GDM1 (cell line): ENCODE measurements around the gene CCBE1.
"Not testable (repeated sequence)": the region's sequence is repeated elsewhere in the genome, so short reads cannot be mapped to it uniquely, and the experiment has no call there.

ENCODE experiments used
- DNase-seq: peaks from one replicate; lab custom pipeline; 2025; lab: John Stamatoyannopoulos, UW

Gene CCBE1

DNA sequence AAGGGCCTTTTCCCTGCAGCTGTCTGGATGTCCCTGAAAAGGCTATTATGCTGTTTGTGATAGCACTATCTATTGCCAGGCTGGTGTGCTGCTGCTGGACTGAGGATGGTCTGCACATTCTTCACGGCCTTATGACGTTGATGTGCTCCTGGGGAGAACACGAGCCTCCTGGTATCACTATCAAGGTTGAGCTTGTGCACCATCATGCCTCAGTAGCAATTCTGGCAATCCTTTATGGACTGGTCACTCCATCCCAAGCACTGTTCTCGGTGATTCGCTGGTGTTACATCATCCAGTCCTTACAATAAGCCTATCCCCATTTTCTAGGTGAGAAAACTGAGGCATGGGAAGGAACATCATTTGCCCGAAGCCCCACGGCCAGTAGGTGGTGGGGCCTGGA, 18.2 kb upstream of the CCBE1 start:
- no peak for DNase-seq

DNA sequence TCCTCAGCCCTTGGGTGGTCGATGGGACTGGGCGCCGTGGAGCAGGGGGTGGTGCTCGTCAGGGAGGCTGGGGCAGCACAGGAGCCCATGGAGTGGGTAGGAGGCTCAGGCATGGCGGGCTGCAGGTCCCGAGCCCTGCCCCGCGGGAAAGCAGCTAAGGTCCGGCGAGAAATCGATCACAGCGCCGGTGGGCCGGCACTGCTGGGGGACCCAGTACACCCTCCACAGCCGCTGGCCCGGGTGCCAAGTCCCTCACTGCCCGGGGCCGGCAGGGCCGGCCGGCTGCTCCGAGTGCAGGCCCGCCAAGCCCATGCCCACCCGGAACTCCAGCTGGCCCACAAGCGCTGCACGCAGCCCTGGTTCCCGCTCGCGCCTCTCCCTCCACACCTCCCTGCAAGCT, 16.9 kb upstream of the CCBE1 start:
- DNase-seq, result not testable (repeated sequence)

- DNase-seq, result no peak
These were observed 15.1 kb upstream of the CCBE1 start for GRCh38 chr18:59712311-59712710.

- no peak for DNase-seq
These were observed 11.8 kb upstream of the CCBE1 start for GRCh38 chr18:59708988-59709387.

DNA sequence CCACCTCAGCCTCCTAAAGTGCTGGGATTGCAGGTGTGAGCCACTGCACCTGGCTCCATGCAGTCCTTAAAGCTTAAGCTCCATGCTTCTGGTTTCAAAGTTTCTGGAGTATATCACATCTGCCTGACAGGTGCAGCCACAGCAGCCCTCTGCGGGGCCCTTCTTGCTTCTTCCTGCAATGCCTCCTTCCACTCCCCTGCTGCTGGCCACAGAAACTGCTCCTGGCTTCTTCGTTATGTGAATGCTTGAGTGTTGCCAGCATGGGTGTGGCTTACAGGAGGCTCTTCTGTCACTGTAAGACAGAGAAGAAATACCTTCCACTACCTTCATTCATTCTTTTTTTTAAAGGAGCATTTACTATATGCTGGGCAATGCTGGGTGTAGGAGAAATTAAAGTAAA, 10.1 kb upstream of the CCBE1 start:
- no peak for DNase-seq

DNA sequence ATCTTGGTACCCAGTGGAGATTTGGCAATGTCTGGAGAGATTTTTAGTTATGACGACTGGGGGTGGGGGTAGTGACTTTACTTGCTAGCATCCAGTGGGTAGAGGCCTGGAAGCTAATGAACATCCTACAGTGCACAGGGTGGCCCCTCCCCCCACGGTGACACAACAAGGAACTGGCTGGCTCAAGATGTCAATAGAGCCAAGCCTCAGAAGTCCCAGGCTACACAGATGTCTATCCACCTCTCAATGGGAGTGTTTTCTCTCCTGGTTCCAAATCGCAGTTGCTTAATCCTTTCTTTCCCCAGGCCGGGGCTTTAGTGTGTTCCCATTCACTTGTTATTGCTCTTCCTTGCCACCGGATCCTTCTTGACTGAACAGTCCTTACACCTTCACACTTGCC, 9.3 kb upstream of the CCBE1 start:
- DNase-seq, result no peak

DNA sequence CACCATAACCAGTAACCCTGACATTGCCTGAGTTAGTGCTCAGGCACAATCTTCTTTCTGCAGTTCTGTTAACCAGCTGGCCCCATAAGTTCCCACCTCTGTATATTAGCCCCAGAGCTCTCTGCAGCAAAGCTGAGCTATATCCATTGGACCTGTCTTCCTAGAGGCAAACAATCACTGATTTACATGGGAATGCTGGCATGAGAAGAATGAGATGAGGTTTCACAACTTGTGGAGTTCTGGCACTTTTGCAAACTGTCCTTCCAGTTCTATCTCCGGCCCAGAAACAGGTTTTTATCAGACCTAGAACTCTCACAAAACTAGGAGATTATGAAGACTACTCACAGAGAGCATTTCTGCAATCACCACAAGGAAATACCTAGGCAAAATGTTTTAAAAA, 7.9 kb upstream of the CCBE1 start:
- no peak for DNase-seq

GRCh38 chr18:59704146-59704545, 6.9 kb upstream of the CCBE1 start:
- no peak for DNase-seq

- no peak for DNase-seq
These were observed 4.0 kb upstream of the CCBE1 start for GRCh38 chr18:59701272-59701671.

- no peak for DNase-seq
These were observed 3.3 kb upstream of the CCBE1 start for GRCh38 chr18:59700535-59700967.

- no peak for DNase-seq
These were observed 2.7 kb upstream of the CCBE1 start for GRCh38 chr18:59699750-59700534.

- no peak for DNase-seq
These were observed 1.8 kb upstream of the CCBE1 start for GRCh38 chr18:59699061-59699460.

- DNase-seq, result no peak
These were observed 650 bp downstream of the CCBE1 start for GRCh38 chr18:59696311-59697235.

DNA sequence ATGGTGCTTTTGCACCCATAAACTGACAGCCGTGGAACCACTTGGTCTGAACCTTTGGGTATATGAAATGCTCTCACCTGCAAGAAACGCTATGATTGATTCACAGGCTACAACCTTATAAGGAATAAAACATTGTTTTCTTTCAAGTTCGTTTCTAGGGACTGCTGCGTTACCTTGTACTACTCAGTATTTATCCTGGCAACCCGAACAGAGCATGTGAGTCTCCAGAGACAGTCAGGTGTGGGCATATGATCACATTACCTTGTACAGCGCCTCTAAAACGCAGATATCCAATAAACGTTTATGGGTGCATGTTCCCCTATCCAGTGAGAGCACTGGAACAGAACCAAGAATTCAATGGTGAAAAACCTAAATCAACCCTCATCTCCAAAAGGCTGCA, 1.7 kb downstream of the CCBE1 start:
- no peak for DNase-seq

DNA sequence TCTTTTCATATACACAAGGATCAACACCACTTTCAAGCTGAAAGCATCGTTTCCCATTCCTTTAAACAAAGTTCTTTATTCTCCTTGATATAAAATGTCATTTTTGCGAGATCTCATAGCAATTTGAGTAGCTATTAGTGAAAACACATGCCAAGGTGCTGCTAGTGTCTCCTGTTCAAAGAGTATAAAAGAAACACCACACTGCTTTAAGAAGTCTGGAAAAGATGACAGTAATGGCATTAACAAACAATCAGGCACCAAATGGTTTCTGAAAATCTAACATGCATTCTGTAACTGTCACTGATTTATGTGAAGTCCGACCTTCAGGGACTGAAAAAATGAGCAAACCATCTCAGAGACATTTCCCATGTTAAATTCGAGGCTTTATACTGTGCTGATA, 2.4 kb downstream of the CCBE1 start:
- DNase-seq, result no peak

DNA sequence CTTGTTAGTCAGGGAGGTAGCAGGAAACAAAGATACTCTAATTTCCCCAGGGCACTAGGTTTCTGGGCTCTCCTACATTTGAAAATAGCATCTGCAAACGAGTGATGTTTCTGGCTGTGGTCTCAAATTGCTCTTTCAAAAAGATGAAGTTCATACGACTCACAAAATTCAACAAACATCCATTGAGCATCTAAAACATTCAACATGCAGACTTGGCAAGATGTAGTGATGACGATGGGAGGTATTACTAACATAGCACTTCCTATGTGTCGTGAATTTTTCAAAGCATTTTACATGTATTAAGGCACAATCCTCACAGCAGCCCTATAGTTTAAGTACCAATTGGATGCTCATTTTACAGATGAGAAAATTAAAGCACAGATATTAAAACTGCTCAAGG, 5.2 kb downstream of the CCBE1 start:
- DNase-seq, result no peak

DNA sequence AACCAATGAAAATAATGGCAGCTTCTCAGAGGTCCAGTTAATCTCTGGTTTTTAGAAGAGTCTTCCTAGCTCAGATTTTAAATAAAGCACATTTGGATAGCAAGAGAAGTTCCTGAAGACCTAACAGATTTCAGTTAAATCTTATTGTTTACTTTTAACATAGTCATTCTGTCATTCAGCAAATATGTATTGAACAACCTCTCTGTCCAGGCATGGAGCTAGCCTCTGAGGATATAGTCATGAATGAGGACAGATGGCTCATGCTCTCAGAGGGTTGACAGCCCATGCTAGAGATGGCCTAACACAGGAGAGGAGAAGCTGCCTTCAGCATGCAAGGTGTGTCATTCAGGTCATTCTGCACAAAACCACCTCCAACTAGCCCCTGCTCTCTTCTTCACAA, 6.2 kb downstream of the CCBE1 start:
- DNase-seq, result no peak

DNA sequence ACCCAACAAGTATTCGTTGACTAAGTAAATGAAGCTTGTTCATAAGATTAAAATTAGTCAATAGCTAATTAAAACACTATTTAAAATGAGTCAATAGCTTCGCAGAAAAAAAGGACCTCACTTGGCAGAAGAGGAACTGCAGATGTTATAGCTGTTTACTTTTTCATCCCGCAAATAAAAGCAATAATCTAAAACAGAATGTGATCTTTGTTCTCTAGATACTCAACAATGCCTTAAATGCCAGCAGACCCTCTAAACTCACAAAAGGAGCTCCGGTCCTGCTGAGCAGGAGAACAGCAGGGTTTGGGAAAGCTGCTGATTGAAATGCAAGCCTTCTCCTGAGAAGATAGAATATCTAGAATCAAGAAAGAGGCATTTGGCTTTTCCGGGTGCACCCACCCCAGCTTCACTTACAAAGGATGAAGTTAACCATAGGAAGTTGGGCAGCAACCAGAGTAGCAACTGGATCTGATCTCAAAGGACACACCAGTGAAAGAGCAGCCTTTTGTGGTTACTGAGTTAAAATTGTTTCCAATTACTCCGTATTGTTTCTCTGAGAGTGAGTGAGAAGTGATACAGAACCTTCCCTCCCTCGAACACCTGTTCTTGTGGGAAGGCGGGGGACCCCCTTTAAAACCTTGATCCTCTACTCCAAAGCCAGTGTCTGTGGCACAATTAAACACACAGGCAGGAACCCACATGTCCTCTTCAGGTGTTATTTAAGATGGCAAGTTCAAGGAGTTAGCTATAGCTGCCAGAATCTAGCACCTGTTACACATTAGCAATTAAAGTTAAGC, 6.8 kb downstream of the CCBE1 start:
- DNase-seq, result no peak

DNA sequence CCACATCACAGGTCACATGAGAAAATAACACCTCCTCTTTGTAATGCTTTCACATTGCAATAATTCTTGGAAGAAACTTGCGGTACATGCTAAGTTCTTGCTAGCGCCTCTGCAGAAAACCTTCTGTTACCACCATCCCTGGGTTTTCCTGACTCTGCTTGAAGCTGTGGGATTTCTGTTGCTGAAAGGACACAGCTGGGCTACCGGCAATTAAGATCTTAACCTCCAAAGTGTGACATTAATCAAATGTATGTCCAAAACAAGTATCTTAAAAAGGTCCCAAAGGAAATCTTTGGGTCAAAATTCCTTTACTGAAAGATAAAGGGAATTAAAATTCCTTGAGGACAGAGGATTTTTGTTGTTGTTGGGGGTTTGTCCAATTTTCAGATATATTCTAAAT, 7.5 kb downstream of the CCBE1 start:
- no peak for DNase-seq

DNA sequence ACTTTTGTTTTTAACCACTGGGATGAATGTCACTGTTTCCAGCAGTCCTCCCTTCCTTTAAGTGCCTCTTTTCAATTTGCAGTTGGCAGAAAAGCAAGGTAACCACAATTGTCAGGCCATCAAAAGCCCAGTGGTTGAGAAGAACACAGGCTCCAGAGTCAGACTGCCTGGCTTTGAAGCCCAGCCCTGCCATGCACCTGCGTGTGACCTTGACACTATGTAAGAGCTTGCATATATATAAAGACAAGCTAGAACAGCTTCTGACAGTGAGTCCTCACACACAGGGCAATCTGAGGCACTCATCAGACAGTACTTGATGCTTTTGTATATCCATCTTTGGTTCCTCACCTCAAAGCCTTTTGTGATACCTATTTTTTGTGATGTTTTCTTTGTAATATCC, 11.0 kb downstream of the CCBE1 start:
- no peak for DNase-seq

DNA sequence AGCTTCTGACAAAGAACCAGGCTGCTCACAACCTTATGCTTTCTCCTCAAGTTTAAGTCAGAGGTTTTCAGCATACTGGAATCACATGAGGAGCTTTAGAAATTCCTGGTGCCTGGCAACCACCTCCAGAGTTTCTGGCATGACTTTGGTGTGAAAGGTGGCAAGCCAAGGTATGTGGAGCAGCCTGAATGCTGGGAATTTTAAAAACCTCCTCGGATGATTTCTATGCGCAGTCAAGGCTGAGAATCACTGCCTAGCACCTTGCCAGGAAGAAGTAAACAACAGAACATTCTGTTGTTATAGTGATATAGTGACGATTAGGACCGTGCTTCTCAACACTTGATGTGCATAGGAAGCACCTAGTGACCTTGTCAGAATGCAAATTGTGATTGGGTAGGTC, 11.7 kb downstream of the CCBE1 start:
- no peak for DNase-seq

GRCh38 chr18:59684777-59685176, 12.4 kb downstream of the CCBE1 start:
- no peak for DNase-seq
